ENCODE results near the gene PLSCR3. TPM values are rescaled to one million over a fixed set of nuclear protein-coding genes. Genes with fewer than 3 reads are reported as not detected.

PLSCR3 gene
- total RNA-seq, 1 experiment from 2014 or later, result 42.7 TPM

GRCh38 chr17:7352503-7352889, 41.8 kb downstream of the PLSCR3 start (continued):
- no peak for TF ChIP-seq AFF4 (CRISPR knock-in tag; IDR thresholded peaks at IDR 0.05; ENCODE audit: borderline replicate concordance)
- no peak for TF ChIP-seq MYBL2 (CRISPR knock-in tag; IDR thresholded peaks at IDR 0.05)
- TF ChIP-seq NFE2L1 (CRISPR knock-in tag; IDR thresholded peaks at IDR 0.05), result no peak

DNA sequence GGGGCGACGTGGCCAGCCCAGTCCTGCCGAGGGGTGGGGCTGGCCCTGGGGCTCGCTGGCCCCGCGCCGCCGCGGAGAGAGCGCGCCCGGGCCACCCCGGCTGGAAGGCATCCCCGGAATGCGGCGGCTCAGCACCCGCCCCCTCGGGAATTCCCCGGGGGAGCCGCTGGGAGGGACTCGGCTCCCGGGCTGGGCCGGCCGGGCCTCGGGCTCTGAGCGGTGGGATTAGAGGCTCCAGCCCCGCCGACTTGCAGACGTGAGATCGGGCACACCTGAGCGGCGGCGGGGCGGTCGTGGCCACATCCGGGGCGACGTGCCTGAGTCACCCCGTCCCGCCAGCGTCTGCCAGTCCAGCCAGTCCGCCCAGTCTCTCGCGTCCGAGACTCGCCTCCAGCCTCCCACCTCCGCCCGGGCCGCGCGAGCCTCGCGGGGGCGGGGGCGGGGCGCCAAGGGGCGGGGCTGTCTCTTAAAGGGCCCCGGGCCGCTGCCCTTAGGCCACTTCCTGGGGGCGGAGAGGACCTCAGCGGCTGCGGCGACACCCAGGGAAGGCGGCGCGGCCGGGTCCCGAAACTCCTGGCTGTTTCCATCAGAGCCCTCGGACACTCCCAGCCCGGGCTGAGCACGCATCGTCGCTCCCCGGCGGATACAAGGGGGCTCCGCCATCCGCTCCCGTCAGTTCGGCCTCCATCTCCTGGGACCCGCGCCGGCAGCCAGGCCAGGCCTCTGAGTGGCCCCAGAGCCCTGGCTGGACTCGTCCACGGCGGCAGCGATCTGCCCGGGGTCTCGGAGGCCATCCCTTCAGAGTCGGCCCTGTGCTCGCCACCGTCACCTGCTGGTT, 42.4 kb downstream of the PLSCR3 start, which contains the start of gene KCTD11:
Gene KCTD11, plus strand, starts transcription at position 498 of the 838 bp plus-strand sequence.
- Mint-ChIP-seq H3K27me3 (ENCODE audit: low read depth) (peaks cover 7% of the 10 kb centered on the region), H3K4me1 (peaks cover 33% of the 10 kb centered on the region), H3K27ac (peak within 1 kb of the TSS; percentile 60; the same call in 1 of the 2 replicates), H3K36me3 (no peaks in the 10 kb centered on the region), H3K4me3 (peak within 1 kb of the TSS; percentile 81), H3K9me3 (no peaks in the 10 kb centered on the region)
- ChIA-PET POLR2A (interaction anchor here (1.0 to 4.5 kb wide), 4 partner anchors 15 to 85 kb away, joined by 3 to 22 read pairs (median 5); partner anchors contain the start of genes ACAP1 and TMEM256), CTCF (interaction anchor here (0.6 to 6.6 kb wide), 16 partner anchors 15 to 299 kb away, joined by 3 to 69 read pairs (median 6); partner anchors contain the start of genes ACAP1, NEURL4, TMEM102 and TMEM256)
- ATAC-seq (peak; percentile 38), DNase-seq (ENCODE audit: low spot score) (peak; percentile 89)
- TF ChIP-seq ZNF219 (CRISPR knock-in tag; IDR thresholded peaks at IDR 0.05; ENCODE audit: borderline replicate concordance) (peak; percentile 12; the same call in 1 of the 2 replicates), ZBTB21 (CRISPR knock-in tag; IDR thresholded peaks at IDR 0.05; ENCODE audit: borderline replicate concordance) (0 out of 2 replicates have a peak, but pooled peaks have one; percentile 25), MYBL2 (CRISPR knock-in tag; IDR thresholded peaks at IDR 0.05) (peak; percentile 68), PRDM15 (CRISPR knock-in tag; IDR thresholded peaks at IDR 0.05) (0 out of 2 replicates have a peak, but pooled peaks have one; percentile 19), E2F4 (CRISPR knock-in tag; IDR thresholded peaks at IDR 0.05; ENCODE audit: borderline replicate concordance, low read depth) (peak; percentile 35; the same call in 1 of the 2 replicates), ARID4B (CRISPR knock-in tag; IDR thresholded peaks at IDR 0.05; ENCODE audit: borderline replicate concordance) (peak; percentile 43; the same call in 1 of the 2 replicates), JUN (CRISPR knock-in tag; IDR thresholded peaks at IDR 0.05) (no peak), CREM (CRISPR knock-in tag; IDR thresholded peaks at IDR 0.05) (peak; percentile 2; the same call in 1 of the 2 replicates)
- TF ChIP-seq, protein P1, sequence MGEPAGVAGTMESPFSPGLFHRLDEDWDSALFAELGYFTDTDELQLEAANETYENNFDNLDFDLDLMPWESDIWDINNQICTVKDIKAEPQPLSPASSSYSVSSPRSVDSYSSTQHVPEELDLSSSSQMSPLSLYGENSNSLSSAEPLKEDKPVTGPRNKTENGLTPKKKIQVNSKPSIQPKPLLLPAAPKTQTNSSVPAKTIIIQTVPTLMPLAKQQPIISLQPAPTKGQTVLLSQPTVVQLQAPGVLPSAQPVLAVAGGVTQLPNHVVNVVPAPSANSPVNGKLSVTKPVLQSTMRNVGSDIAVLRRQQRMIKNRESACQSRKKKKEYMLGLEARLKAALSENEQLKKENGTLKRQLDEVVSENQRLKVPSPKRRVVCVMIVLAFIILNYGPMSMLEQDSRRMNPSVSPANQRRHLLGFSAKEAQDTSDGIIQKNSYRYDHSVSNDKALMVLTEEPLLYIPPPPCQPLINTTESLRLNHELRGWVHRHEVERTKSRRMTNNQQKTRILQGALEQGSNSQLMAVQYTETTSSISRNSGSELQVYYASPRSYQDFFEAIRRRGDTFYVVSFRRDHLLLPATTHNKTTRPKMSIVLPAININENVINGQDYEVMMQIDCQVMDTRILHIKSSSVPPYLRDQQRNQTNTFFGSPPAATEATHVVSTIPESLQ (CRISPR knock-in tag; IDR thresholded peaks at IDR 0.05), result no peak
- TF ChIP-seq, protein P2, sequence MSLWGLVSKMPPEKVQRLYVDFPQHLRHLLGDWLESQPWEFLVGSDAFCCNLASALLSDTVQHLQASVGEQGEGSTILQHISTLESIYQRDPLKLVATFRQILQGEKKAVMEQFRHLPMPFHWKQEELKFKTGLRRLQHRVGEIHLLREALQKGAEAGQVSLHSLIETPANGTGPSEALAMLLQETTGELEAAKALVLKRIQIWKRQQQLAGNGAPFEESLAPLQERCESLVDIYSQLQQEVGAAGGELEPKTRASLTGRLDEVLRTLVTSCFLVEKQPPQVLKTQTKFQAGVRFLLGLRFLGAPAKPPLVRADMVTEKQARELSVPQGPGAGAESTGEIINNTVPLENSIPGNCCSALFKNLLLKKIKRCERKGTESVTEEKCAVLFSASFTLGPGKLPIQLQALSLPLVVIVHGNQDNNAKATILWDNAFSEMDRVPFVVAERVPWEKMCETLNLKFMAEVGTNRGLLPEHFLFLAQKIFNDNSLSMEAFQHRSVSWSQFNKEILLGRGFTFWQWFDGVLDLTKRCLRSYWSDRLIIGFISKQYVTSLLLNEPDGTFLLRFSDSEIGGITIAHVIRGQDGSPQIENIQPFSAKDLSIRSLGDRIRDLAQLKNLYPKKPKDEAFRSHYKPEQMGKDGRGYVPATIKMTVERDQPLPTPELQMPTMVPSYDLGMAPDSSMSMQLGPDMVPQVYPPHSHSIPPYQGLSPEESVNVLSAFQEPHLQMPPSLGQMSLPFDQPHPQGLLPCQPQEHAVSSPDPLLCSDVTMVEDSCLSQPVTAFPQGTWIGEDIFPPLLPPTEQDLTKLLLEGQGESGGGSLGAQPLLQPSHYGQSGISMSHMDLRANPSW (CRISPR knock-in tag; conservative IDR thresholded peaks at IDR 0.05; ENCODE audit: low read depth), result no peak

Measured in WTC11 (cell line).